ENCODE data around the gene GABRB1. TPM values are rescaled to one million over a fixed set of nuclear protein-coding genes. Genes with fewer than 3 reads are reported as not detected.

Gene GABRB1
- total and polyA plus RNA-seq, 2 experiments from 2014 or later = 0.26 to 0.97 TPM

- TF ChIP-seq CTCF (conservative IDR thresholded peaks at IDR 0.05; ENCODE audit: low read depth in 2 of 2) (no peak), CREB1 (CRISPR knock-in tag; IDR thresholded peaks at IDR 0.05; ENCODE audit: low read depth) (no peak), NANOG (IDR thresholded peaks at IDR 0.05; ENCODE audit: borderline replicate concordance) (no peak), EZH2 (IDR thresholded peaks at IDR 0.05; ENCODE audit: low read depth, unreplicated experiment) (no peak)
Observed at GRCh38 chr4:47010912-47011446, 20.4 kb upstream of the GABRB1 start (continued).

- H3K9me3 Mint-ChIP-seq = no peaks in the 10 kb centered on the region
- Histone ChIP-seq H3K9me2 (ENCODE audit: insufficient read depth) (no peaks in the 10 kb centered on the region), H3K4me3 (no peak overlapping the region), H4K20me1 (replicated peaks; ENCODE audit: insufficient read depth) (no peaks in the 10 kb centered on the region), H2AFZ (no peak overlapping the region), H3K36me3 (ENCODE audit: insufficient read depth) (no peaks in the 10 kb centered on the region), H3K4me1 (ENCODE audit: insufficient read depth) (no peaks in the 10 kb centered on the region), H3K27me3 (ENCODE audit: insufficient read depth) (no peaks in the 10 kb centered on the region), H3F3A (replicated peaks; ENCODE audit: low read depth) (no peaks in the 10 kb centered on the region), H3K4me2 (no peak overlapping the region), H3K79me2 (replicated peaks; ENCODE audit: insufficient read depth) (no peaks in the 10 kb centered on the region), H3K27ac (ENCODE audit: low read depth) (no peak overlapping the region)
- H3K36me3 Mint-ChIP-seq (ENCODE audit: low read depth) = no peaks in the 10 kb centered on the region
- H3K27ac Mint-ChIP-seq = no peak overlapping the region
- no peaks in the 10 kb centered on the region for H3K27me3 Mint-ChIP-seq (ENCODE audit: insufficient read depth, low read depth, poor library complexity)
- ATAC-seq (no peak), DNase-seq (ENCODE audit: low spot score) (no peak)
- H3K4me1 Mint-ChIP-seq = no peaks in the 10 kb centered on the region
- H3K4me3 Mint-ChIP-seq = no peak overlapping the region
- TF ChIP-seq ZNF462 (CRISPR knock-in tag; IDR thresholded peaks at IDR 0.05) (no peak), EZH2 (IDR thresholded peaks at IDR 0.05; ENCODE audit: low read depth, unreplicated experiment) (no peak), JUNB (IDR thresholded peaks at IDR 0.05; ENCODE audit: unreplicated experiment) (no peak), POLR2AphosphoS5 (IDR thresholded peaks at IDR 0.05; ENCODE audit: low read depth) (no peak), ETS1 (IDR thresholded peaks at IDR 0.05) (no peak), EZH2phosphoT487 (IDR thresholded peaks at IDR 0.05; ENCODE audit: unreplicated experiment) (no peak), ZNF114 (CRISPR knock-in tag; IDR thresholded peaks at IDR 0.05) (no peak), CTCF (conservative IDR thresholded peaks at IDR 0.05; ENCODE audit: low read depth in 2 of 2) (no peak), NANOG (IDR thresholded peaks at IDR 0.05; ENCODE audit: borderline replicate concordance) (no peak)
Observed at GRCh38 chr4:47012676-47013075, 18.7 kb upstream of the GABRB1 start.

All from GM23338 (cell line).